ENCODE results near the gene MINK1.

MINK1 gene
- 57.0 to 276 (median 157) reads per million in 9 experiments for total RNA-seq

GRCh38 chr17:4833178-4833940, at the start of gene MINK1:
Gene MINK1 (plus strand): TSS chr17:4833340. CDS start chr17:4833584, 244 bp downstream.
- Mint-ChIP-seq H3K27ac (peak within 1 kb of the TSS; percentile 83 to 87), H3K4me3 (peak within 1 kb of the TSS; percentile 87 to 93), H3K36me3 (ENCODE audit: insufficient read depth) (peaks cover 14% of the 10 kb centered on the region), H3K27me3 (peaks cover 0 to 6% of the 10 kb centered on the region in 2 donors), H3K9me3 (no peaks in the 10 kb centered on the region), H3K4me1 (ENCODE audit: low read depth in 2 of 2) (peaks cover 30 to 34% of the 10 kb centered on the region in 2 donors)
- peak; percentile 80 to 86 (median 81) for DNase-seq
- peak; percentile 87 for ATAC-seq (replicated peaks)

DNA sequence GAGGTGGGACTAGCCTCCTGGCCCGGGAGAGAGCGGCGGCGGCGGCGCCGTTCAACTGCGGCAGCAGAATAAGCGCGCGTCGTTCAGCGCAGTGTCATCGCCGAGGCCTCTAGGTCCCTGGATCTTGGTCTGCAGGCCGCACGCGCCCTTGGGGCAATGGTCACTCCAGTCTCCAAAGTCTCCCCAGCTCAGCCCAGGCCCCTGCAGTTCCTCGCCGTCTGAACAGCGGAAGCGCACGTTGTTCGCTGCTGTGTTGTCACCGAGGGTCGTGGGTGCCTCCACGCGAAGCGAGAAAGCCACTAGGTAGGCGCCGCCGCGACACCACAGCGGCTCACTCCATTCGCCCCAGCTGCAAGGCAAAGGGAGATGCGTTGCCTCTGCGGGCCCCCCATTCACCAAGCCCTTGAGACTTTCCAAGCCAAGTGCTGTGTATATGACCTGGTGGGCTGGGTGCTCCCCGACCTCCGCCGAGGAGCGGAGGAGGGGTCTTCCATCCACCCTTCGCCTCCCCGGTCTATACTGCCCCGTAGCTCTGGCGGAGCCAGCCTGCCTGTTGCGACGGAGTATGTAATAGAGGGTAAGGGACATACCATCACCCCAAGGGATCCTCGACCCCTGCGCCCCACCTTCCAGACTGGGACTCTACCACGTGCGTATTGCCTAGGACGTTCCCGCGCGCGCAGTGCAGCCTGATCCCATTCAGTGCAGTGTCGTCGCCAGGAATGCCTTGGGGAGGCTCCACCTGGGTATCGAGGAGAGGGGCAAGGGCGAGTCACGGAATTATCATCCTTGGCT, 47.6 kb upstream of the MINK1 start:
- no peak for DNase-seq
- H3K27ac Mint-ChIP-seq: no peak overlapping the region
- peaks cover 4% of the 10 kb centered on the region for H3K36me3 Mint-ChIP-seq (ENCODE audit: insufficient read depth)
- peaks cover 15 to 18% of the 10 kb centered on the region in 2 donors for H3K4me1 Mint-ChIP-seq (ENCODE audit: low read depth in 2 of 2)
- peak overlapping the region; percentile 31 to 33 for H3K4me3 Mint-ChIP-seq
- H3K9me3 Mint-ChIP-seq: no peaks in the 10 kb centered on the region
- H3K27me3 Mint-ChIP-seq: peaks cover 36 to 64% of the 10 kb centered on the region in 2 donors
- no peak for ATAC-seq (replicated peaks)

- H3K9me3 Mint-ChIP-seq: no peaks in the 10 kb centered on the region
- H3K36me3 Mint-ChIP-seq (ENCODE audit: insufficient read depth): peaks cover 5% of the 10 kb centered on the region
- peak within 1 kb of the TSS; percentile 31 to 33 for H3K4me3 Mint-ChIP-seq
- peaks cover 32 to 58% of the 10 kb centered on the region in 2 donors for H3K27me3 Mint-ChIP-seq
- ATAC-seq (replicated peaks): no peak
- no peak for DNase-seq
- H3K4me1 Mint-ChIP-seq (ENCODE audit: low read depth in 2 of 2): peaks cover 19 to 21% of the 10 kb centered on the region in 2 donors
- H3K27ac Mint-ChIP-seq: no peak within 1 kb of the TSS
These were observed 47.0 kb upstream of the MINK1 start, which contains the start of gene VMO1 for GRCh38 chr17:4786106-4786511. Gene VMO1 (minus strand): TSS chr17:4786364. CDS start chr17:4786352, 12 bp downstream.

DNA sequence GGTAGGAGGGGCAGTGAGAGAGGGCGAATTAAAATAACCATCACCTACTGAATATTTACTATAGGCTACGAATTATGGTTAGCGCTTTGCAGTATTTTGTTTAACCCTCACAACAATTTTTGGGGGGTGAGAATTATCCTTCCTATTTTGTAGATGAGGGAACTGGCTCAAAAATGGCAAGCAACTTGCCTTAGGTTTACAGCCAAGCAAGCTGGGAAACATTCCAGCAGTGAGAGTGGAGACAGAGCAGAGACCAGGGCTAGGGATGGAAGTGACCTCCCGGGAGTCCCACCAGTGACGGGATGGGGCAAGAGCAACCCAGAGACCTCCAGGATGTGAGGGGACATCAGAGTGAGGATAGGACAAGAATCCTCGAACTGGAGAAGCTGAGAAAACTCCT, 46.6 kb upstream of the MINK1 start:
- H3K27me3 Mint-ChIP-seq: peaks cover 32 to 58% of the 10 kb centered on the region in 2 donors
- ATAC-seq (replicated peaks) (no peak), DNase-seq (no peak)
- peak overlapping the region in 1 of 2 donors; percentile 24 for H3K4me3 Mint-ChIP-seq
- H3K4me1 Mint-ChIP-seq (ENCODE audit: low read depth in 2 of 2): peaks cover 19 to 21% of the 10 kb centered on the region in 2 donors
- H3K27ac Mint-ChIP-seq: no peak overlapping the region
- no peaks in the 10 kb centered on the region for H3K9me3 Mint-ChIP-seq
- H3K36me3 Mint-ChIP-seq (ENCODE audit: insufficient read depth): peaks cover 5% of the 10 kb centered on the region

DNA sequence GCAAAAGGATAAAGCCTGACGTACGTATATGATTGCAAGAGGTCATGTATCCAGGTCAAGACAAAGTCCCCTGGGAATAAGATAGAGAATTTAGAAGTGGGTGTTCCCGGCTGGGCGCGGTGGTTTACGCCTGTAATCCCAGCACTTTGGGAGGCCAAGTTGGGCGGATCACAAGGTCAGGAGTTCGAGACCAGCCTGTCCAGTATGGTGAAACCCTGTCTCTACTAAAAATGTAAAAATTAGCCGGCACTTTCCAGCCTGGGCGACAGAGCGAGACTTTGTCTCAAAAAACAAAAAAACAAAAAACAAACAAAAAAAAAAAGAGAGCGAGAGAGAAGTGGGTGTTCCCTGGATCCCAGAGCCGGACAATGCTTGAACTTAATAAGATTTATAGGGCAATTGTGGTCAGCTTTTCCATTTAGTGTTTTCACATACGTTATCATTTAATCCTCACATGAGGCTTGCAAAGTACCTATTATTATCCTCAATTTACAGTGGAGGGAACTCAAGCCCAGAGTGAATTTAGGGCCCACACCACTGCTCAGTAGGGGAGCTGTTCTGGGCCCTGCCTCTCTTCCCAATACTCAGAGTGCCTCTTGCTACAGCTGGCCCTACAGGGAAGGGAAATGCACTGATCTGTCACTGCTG, 44.9 kb upstream of the MINK1 start:
- Mint-ChIP-seq H3K4me3 (peak overlapping the region; percentile 66 to 91), H3K9me3 (no peaks in the 10 kb centered on the region), H3K4me1 (ENCODE audit: low read depth in 2 of 2) (peaks cover 14 to 18% of the 10 kb centered on the region in 2 donors), H3K27me3 (peaks cover 23 to 46% of the 10 kb centered on the region in 2 donors), H3K27ac (peak overlapping the region; percentile 38 to 75), H3K36me3 (ENCODE audit: insufficient read depth) (peaks cover 5% of the 10 kb centered on the region)
- no peak for DNase-seq
- ATAC-seq (replicated peaks): no peak

DNA sequence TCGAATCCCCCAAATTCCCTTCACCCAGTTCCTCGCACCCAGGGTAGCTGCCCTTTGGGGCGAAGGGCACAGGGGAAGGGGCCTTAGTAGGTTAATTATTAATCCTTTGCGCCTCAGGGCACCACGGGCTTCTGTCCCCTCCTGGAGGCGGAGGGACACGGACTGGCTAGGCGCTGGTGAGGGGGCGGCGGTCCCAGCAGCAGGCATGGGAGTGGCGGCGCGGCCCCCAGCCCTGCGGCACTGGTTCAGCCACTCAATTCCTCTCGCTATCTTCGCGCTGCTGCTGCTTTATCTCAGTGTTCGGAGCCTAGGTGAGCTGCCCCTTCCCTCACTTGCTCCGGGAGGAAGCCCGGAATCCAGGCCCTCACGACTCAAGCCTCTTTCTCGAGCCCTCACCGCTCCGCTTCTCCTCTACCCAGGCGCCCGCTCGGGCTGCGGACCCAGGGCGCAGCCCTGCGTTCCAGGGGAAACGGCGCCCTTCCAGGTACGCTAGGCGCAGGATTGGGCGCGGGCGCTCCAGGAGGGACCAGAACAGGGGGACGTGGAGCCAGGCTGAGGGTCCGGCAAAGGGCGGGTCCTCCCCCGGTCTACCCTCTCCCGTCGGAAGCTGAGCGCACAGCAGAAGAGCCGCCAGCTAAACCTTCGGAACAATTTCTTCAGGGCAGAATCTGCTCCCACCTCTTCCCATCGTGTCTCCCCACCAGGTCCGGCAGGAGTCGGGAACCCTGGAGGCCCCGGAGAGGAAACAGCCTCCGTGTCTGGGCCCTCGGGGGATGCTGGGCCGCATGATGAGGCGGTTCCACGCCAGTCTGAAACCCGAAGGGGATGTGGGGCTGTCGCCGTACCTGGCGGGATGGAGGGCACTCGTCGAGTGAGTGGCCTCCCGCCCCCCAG, 44.1 kb upstream of the MINK1 start, which contains the start of gene GLTPD2:
Gene GLTPD2 (plus strand): TSS at position 158 of the 894 bp plus-strand sequence. CDS start 48 bp downstream, at position 206.
- Mint-ChIP-seq H3K4me1 (ENCODE audit: low read depth in 2 of 2) (peaks cover 14 to 18% of the 10 kb centered on the region in 2 donors), H3K27ac (peak within 1 kb of the TSS; percentile 94 to 95), H3K36me3 (ENCODE audit: insufficient read depth) (peaks cover 5% of the 10 kb centered on the region), H3K9me3 (no peaks in the 10 kb centered on the region), H3K27me3 (peaks cover 16 to 39% of the 10 kb centered on the region in 2 donors), H3K4me3 (peak within 1 kb of the TSS; percentile 91)
- no peak for DNase-seq
- ATAC-seq (replicated peaks): no peak

DNA sequence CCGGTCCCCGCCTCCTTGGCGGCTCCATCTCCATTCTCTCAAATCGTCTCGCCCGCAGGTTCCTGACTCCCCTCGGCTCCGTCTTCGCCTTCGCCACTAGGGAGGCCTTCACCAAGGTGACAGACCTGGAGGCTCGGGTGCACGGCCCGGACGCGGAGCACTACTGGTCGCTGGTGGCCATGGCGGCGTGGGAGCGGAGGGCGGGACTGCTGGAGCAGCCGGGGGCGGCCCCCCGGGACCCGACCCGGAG, 43.5 kb upstream of the MINK1 start:
- DNase-seq (no peak), ATAC-seq (replicated peaks) (no peak)
- Mint-ChIP-seq H3K27me3 (peaks cover 16 to 33% of the 10 kb centered on the region in 2 donors), H3K9me3 (no peaks in the 10 kb centered on the region), H3K4me1 (ENCODE audit: low read depth in 2 of 2) (peaks cover 14 to 18% of the 10 kb centered on the region in 2 donors), H3K27ac (peak overlapping the region; percentile 94 to 95), H3K36me3 (ENCODE audit: insufficient read depth) (peaks cover 5% of the 10 kb centered on the region), H3K4me3 (peak overlapping the region; percentile 91)

GRCh38 chr17:4789951-4790704, 43.0 kb upstream of the MINK1 start:
- H3K4me3 Mint-ChIP-seq: peak overlapping the region; percentile 91
- peaks cover 14 to 18% of the 10 kb centered on the region in 2 donors for H3K4me1 Mint-ChIP-seq (ENCODE audit: low read depth in 2 of 2)

GRCh38 chr17:4790705-4791088, 42.4 kb upstream of the MINK1 start:
- DNase-seq: no peak
- Mint-ChIP-seq H3K36me3 (ENCODE audit: insufficient read depth) (peaks cover 6% of the 10 kb centered on the region), H3K9me3 (no peaks in the 10 kb centered on the region), H3K4me1 (ENCODE audit: low read depth in 2 of 2) (peaks cover 13 to 15% of the 10 kb centered on the region in 2 donors), H3K27ac (peak overlapping the region; percentile 94 to 95), H3K27me3 (peaks cover 11 to 23% of the 10 kb centered on the region in 2 donors), H3K4me3 (peak overlapping the region; percentile 91)
- no peak for ATAC-seq (replicated peaks)

More at GRCh38 chr17:4789951-4790704, 43.0 kb upstream of the MINK1 start:
- peaks cover 16 to 29% of the 10 kb centered on the region in 2 donors for H3K27me3 Mint-ChIP-seq
- peaks cover 5% of the 10 kb centered on the region for H3K36me3 Mint-ChIP-seq (ENCODE audit: insufficient read depth)
- DNase-seq (peak; percentile 67 to 78 (median 71)), ATAC-seq (replicated peaks) (peak; percentile 79)
- no peaks in the 10 kb centered on the region for H3K9me3 Mint-ChIP-seq
- peak overlapping the region; percentile 94 to 95 for H3K27ac Mint-ChIP-seq

DNA sequence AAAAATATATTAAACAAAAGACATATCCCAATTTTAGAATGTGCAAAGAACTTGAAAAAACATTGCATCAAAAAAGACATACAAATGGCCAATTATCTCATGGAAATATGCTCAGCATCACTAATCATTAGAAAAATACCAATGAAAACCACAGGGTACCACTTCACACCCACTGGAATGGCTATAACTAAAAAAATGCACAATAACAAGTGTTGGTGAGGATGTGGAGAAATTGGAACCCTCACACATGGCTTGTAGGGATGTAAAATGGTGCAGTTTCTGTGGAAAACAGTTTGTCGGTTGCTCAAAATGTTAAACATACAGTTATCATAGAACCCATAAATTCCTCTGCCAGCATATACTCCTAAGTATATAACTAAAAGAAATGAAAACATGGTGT, 38.0 kb upstream of the MINK1 start:
- Mint-ChIP-seq H3K9me3 (no peaks in the 10 kb centered on the region), H3K4me3 (peak overlapping the region in 1 of 2 donors; percentile 100), H3K36me3 (ENCODE audit: insufficient read depth) (peaks cover 33% of the 10 kb centered on the region), H3K4me1 (ENCODE audit: low read depth in 2 of 2) (peaks cover 13 to 17% of the 10 kb centered on the region in 2 donors), H3K27me3 (no peaks in the 10 kb centered on the region), H3K27ac (no peak overlapping the region)
- DNase-seq: no peak
- no peak for ATAC-seq (replicated peaks)

DNA sequence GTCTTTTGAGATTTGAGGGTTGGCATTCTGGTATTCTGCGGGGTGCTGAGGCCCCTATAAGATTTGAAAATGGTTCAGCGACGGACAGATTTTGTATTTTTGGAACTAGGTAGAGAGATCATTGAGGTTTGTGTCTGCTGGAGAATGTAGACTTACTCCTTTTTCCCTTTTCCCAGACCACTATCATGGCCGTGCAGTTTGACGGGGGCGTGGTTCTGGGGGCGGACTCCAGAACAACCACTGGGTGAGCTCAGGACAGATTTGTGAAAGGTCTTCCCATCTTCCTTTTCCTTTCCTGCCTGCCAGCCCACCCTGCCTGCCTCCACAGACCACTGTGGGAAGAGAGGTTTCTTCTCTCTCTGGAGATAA, 36.6 kb upstream of the MINK1 start:
- Mint-ChIP-seq H3K4me1 (ENCODE audit: low read depth in 2 of 2) (peaks cover 7 to 11% of the 10 kb centered on the region in 2 donors), H3K36me3 (ENCODE audit: insufficient read depth) (peaks cover 31% of the 10 kb centered on the region), H3K9me3 (no peaks in the 10 kb centered on the region), H3K4me3 (peak overlapping the region; percentile 98 to 100), H3K27me3 (no peaks in the 10 kb centered on the region), H3K27ac (peak overlapping the region; percentile 92 to 96)
- ATAC-seq (replicated peaks) (no peak), DNase-seq (no peak)
